ENCODE measurements around the gene WDR27. TPM values are rescaled to one million over a fixed set of nuclear protein-coding genes. Genes with fewer than 3 reads are reported as not detected.

WDR27 gene
- total RNA-seq, 2 donors from 2014 or later: 17.4 to 43.8 TPM

GRCh38 chr6:169692516-169692915 lies 9.3 kb downstream of the WDR27 start:
- Histone ChIP-seq H3K27ac (no peak overlapping the region), H3K4me1 (no peaks in the 10 kb centered on the region), H3K9me3 (no peaks in the 10 kb centered on the region), H3K27me3 (no peaks in the 10 kb centered on the region), H3K9ac (ENCODE audit: low read depth in 2 of 2, low read length in 2 of 2) (no peak overlapping the region), H3K4me3 (no peak overlapping the region), H3K36me3 (no peaks in the 10 kb centered on the region)
- intact Hi-C loops (cut with DNase I): no loop called here
- no peak for TF ChIP-seq CTCF (IDR thresholded peaks at IDR 0.05)
- no peak for DNase-seq

- H3K9me3 ChIP-seq: no peaks in the 10 kb centered on the region
- H3K9ac ChIP-seq (ENCODE audit: low read depth in 2 of 2, low read length in 2 of 2): no peak overlapping the region
- H3K4me1 ChIP-seq: no peaks in the 10 kb centered on the region
- H3K36me3 ChIP-seq: no peaks in the 10 kb centered on the region
- H3K27ac ChIP-seq: no peak overlapping the region
- intact Hi-C loops (cut with DNase I): no loop called here
- H3K4me3 ChIP-seq: no peak overlapping the region
- no peak for DNase-seq
- no peaks in the 10 kb centered on the region for H3K27me3 ChIP-seq
- no peak for TF ChIP-seq CTCF (IDR thresholded peaks at IDR 0.05)
Observed at GRCh38 chr6:169691260-169691659, 10.6 kb downstream of the WDR27 start.

- Histone ChIP-seq H3K27ac (no peak overlapping the region), H3K36me3 (no peaks in the 10 kb centered on the region), H3K4me1 (no peaks in the 10 kb centered on the region), H3K9me3 (no peaks in the 10 kb centered on the region), H3K4me3 (no peak overlapping the region), H3K27me3 (no peaks in the 10 kb centered on the region), H3K9ac (ENCODE audit: low read depth in 2 of 2, low read length in 2 of 2) (no peak overlapping the region)
- no peak for DNase-seq
- intact Hi-C loops (cut with DNase I): no loop called here
- TF ChIP-seq CTCF (IDR thresholded peaks at IDR 0.05): no peak
Observed at GRCh38 chr6:169689287-169689686, 12.5 kb downstream of the WDR27 start.

- H3K9ac ChIP-seq (ENCODE audit: low read depth in 2 of 2, low read length in 2 of 2): no peak overlapping the region
- no peak overlapping the region for H3K27ac ChIP-seq
- H3K36me3 ChIP-seq: no peaks in the 10 kb centered on the region
- intact Hi-C loops (cut with DNase I): no loop called here
- no peaks in the 10 kb centered on the region for H3K27me3 ChIP-seq
- H3K4me1 ChIP-seq: no peaks in the 10 kb centered on the region
- no peak for DNase-seq
- no peaks in the 10 kb centered on the region for H3K9me3 ChIP-seq
- H3K4me3 ChIP-seq: no peak overlapping the region
- TF ChIP-seq CTCF (IDR thresholded peaks at IDR 0.05): no peak
Observed at GRCh38 chr6:169685860-169686259, 16.0 kb downstream of the WDR27 start.

- intact Hi-C loops (cut with DNase I): no loop called here
- H3K36me3 ChIP-seq: no peaks in the 10 kb centered on the region
- no peak overlapping the region for H3K27ac ChIP-seq
- no peaks in the 10 kb centered on the region for H3K4me1 ChIP-seq
- no peak for DNase-seq
- no peak for TF ChIP-seq CTCF (IDR thresholded peaks at IDR 0.05)
- no peak overlapping the region for H3K9ac ChIP-seq (ENCODE audit: low read depth in 2 of 2, low read length in 2 of 2)
- H3K4me3 ChIP-seq: no peak overlapping the region
- no peaks in the 10 kb centered on the region for H3K27me3 ChIP-seq
- no peaks in the 10 kb centered on the region for H3K9me3 ChIP-seq
Observed at GRCh38 chr6:169684056-169684455, 17.8 kb downstream of the WDR27 start.

GRCh38 chr6:169678342-169678741 lies 23.5 kb downstream of the WDR27 start:
- Histone ChIP-seq H3K4me1 (no peaks in the 10 kb centered on the region), H3K9ac (ENCODE audit: low read depth in 2 of 2, low read length in 2 of 2) (no peak overlapping the region), H3K27ac (no peak overlapping the region), H3K9me3 (no peaks in the 10 kb centered on the region), H3K4me3 (no peak overlapping the region), H3K27me3 (no peaks in the 10 kb centered on the region), H3K36me3 (no peaks in the 10 kb centered on the region)
- no peak for TF ChIP-seq CTCF (IDR thresholded peaks at IDR 0.05)
- no peak for DNase-seq
- intact Hi-C loops (cut with DNase I): no loop called here
